Activated CD4-positive, alpha-beta memory T cell treated with anti-CD3 and anti-CD28 coated beads, Interleukin-2, amount 10 ng/mL, durations not matched to agents 7 days and 5 days (primary cell): Measurements from ENCODE around the gene ERO1B. TPM values are rescaled to one million over a fixed set of nuclear protein-coding genes. Genes with fewer than 3 reads are reported as not detected.

Source experiments
- CTCF ChIA-PET: fragments of 350-600 bp; sonication (Branson Sonifier 250); formaldehyde crosslinking; loops from one replicate; lab custom pipeline; 2021; ENCODE audit warnings: antibody characterized with exemption, inconsistent platforms; lab: Charles Lee
- POLR2A ChIA-PET: fragments of 350-600 bp; sonication (Branson Sonifier 250); formaldehyde crosslinking; loops from one replicate; lab custom pipeline; 2021; ENCODE audit warnings: antibody characterized with exemption; lab: Charles Lee
- DNase-seq: peaks from one replicate; pipeline ENCODE4 v3.0.0-alpha.2; 2020
- H3K27ac Mint-ChIP-seq: one replicate; pipeline ENCODE4 v1.8.0; 2021; ENCODE audit warnings: mild to moderate bottlenecking, mixed read lengths
- H3K27me3 Mint-ChIP-seq: one replicate; pipeline ENCODE4 v1.8.0; 2021; ENCODE audit warnings: mixed read lengths
- H3K36me3 Mint-ChIP-seq: one replicate; pipeline ENCODE4 v1.8.0; 2021; ENCODE audit warnings: low read depth, mixed read lengths
- H3K4me1 Mint-ChIP-seq: one replicate; pipeline ENCODE4 v1.8.0; 2021; ENCODE audit warnings: mixed read lengths
- H3K4me3 Mint-ChIP-seq: one replicate; pipeline ENCODE4 v1.8.0; 2021; ENCODE audit warnings: mild to moderate bottlenecking, mixed read lengths
- H3K9me3 Mint-ChIP-seq: one replicate; pipeline ENCODE4 v1.8.0; 2021; ENCODE audit warnings: mixed read lengths
- total RNA-seq, 2 experiments: library from RNA; stranded (reverse); gene quantifications; one replicate each; pipeline ENCODE4 v1.2.3, GENCODE V29; 2021

The ERO1B gene
- total RNA-seq, 2 experiments from 2014 or later = 4.1 TPM

DNA sequence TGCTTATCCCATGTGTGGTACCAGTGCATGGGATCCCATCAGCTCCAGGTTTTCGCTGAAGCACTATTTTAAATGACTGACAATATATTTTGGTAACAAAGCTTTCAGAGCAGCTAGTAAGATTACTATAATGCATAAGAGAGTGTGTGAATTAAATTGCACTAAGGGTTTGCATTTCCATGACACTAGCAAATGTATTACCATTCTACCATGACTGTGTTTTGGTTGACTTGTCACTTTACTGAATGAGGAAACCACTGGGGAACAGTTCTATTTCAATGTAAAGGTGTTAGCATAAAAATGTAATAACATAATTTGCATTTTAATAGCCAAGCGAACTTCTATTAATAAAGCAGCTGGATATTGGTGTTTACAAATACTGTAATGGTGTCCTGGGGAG is 31.7 kb upstream of the ERO1B start:
- Mint-ChIP-seq H3K36me3 (no peaks in the 10 kb centered on the region), H3K4me1 (no peaks in the 10 kb centered on the region), H3K27ac (no peak overlapping the region), H3K4me3 (no peak overlapping the region), H3K9me3 (no peaks in the 10 kb centered on the region), H3K27me3 (no peaks in the 10 kb centered on the region)
- POLR2A ChIA-PET = no interaction called here
- no peak for DNase-seq
- CTCF ChIA-PET = interaction anchor here (0.6 kb wide), 1 partner anchor 715 kb away, joined by 3 read pairs; no protein-coding TSS in a partner anchor

DNA sequence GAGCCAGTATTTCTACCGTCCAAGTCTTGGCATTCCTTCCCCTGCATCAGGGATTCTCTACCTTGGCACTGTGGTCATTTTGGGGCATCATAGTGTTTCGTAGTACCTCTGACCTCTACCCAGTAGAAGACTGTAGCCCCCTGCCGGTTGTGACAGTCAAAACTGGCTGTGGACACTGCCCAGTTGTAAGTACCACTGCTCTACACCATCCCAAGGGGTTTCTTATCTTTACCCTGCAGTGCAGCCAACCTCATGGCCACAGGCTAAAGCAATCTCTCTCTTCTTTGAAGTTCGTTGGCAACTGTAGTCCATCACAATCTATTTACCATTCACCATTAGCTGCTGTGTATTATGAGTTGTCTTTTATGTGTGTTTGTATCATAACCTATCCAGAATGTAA is 29.3 kb upstream of the ERO1B start:
- DNase-seq = no peak
- Mint-ChIP-seq H3K36me3 (no peaks in the 10 kb centered on the region), H3K27me3 (no peaks in the 10 kb centered on the region), H3K4me1 (no peaks in the 10 kb centered on the region), H3K4me3 (no peak overlapping the region), H3K27ac (no peak overlapping the region), H3K9me3 (no peaks in the 10 kb centered on the region)
- POLR2A ChIA-PET = no interaction called here
- CTCF ChIA-PET = no interaction called here

DNA sequence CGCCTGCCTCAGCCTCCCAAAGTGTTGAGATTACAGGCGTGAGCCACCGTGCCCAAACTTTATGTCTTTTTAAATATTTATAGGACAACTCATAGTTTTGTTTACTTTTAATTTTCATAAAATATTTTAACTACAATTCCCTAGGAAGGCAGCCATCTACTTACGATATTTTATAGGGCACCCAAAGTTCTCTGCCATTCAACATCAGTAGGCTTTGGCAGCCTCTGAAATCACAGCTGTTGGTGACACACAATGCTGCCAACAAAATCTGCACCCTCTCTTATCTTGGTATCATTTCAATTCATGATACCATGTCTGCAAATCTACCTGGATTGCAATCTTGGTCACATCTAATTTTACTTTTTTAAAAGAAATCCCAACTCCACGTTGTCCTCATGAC is 27.1 kb upstream of the ERO1B start:
- no peak overlapping the region for H3K27ac Mint-ChIP-seq
- no peaks in the 10 kb centered on the region for H3K36me3 Mint-ChIP-seq
- no peaks in the 10 kb centered on the region for H3K9me3 Mint-ChIP-seq
- CTCF ChIA-PET = no interaction called here
- POLR2A ChIA-PET = no interaction called here
- no peaks in the 10 kb centered on the region for H3K4me1 Mint-ChIP-seq
- H3K27me3 Mint-ChIP-seq = no peaks in the 10 kb centered on the region
- DNase-seq = no peak
- H3K4me3 Mint-ChIP-seq = no peak overlapping the region

DNA sequence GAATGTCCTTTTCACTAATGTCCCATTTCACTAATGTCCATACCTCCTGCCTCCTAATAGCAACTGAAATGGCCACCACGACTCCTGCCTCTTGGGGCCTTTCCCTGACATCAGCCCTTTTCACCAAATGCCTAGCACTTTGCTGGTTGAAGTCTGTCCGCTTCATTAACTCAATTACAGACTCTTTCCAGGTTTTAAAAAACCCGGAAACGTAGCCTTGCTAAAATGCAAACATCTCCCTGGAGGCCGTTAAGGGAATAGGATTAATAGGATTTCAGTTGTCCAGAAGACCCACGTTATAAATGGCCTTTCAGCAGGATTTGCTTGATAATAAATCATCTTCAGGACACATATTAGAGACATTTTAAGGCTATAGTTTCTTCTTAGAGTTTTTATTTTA is 25.7 kb upstream of the ERO1B start:
- Mint-ChIP-seq H3K36me3 (no peaks in the 10 kb centered on the region), H3K27ac (no peak overlapping the region), H3K9me3 (no peaks in the 10 kb centered on the region), H3K4me3 (no peak overlapping the region), H3K4me1 (no peaks in the 10 kb centered on the region), H3K27me3 (no peaks in the 10 kb centered on the region)
- no peak for DNase-seq
- POLR2A ChIA-PET = no interaction called here
- CTCF ChIA-PET = no interaction called here

DNA sequence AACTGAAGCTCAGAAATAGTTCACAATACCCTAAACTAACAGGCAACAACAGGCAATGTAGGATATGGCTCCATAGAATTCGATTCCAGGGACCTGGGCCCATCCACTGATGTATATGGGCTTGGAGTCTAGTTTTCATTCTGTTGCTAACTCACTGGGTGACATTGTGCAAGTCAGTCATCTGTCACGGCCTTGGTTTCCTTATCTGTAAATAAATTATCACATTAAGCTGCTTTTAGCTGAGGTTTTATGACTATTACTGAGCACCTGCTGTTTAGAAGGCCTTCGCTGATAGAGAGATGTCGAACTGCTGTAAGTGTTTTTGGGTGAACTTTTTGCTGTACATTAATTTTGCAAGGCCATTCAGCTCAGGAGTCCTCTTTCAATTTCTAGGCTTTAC is 22.9 kb upstream of the ERO1B start:
- DNase-seq = no peak
- Mint-ChIP-seq H3K36me3 (no peaks in the 10 kb centered on the region), H3K27ac (no peak overlapping the region), H3K27me3 (peaks cover 2% of the 10 kb centered on the region), H3K4me3 (no peak overlapping the region), H3K4me1 (no peaks in the 10 kb centered on the region), H3K9me3 (no peaks in the 10 kb centered on the region)
- ChIA-PET CTCF (no interaction called here), POLR2A (no interaction called here)

DNA sequence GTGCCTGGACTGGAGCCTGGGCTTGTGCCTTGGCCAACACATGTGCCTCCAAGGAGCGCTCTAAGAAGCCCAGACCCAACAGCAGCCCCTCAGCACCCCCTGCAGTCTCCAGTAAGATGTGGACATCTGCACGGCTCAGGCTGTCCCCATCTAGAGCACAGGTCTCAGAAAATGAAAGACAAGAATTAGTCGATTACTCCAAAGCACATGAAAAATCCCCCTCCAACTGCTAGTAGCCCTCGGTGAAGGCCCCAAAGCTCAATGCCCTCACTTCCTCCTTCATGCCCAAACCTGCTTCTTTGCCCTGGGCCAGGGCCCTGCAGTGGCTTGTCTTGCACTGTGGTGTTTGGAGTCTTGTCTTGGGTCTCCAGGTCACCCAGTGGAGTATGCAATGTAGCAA is 21.9 kb upstream of the ERO1B start:
- Mint-ChIP-seq H3K36me3 (no peaks in the 10 kb centered on the region), H3K27me3 (peaks cover 2% of the 10 kb centered on the region), H3K4me3 (no peak overlapping the region), H3K27ac (no peak overlapping the region), H3K9me3 (no peaks in the 10 kb centered on the region), H3K4me1 (no peaks in the 10 kb centered on the region)
- POLR2A ChIA-PET = no interaction called here
- CTCF ChIA-PET = no interaction called here
- no peak for DNase-seq

DNA sequence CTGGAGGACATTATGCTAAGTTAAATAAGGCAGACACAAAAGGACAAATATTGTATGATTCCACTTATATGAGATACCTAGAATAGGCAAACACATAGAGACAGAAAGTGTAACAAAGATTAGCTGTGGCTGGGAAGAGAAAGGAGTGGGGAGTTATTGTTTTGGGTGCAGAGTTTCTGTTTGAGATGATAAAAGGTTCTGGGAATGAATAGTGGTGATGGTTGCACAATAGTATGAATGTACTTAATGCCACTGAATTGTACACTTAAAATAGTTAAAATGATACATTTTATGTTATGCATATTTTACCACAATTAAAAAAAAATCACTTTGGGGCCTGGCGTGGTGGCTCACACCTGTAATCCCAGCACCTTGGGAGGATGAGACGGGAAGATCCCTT is 21.2 kb upstream of the ERO1B start:
- Mint-ChIP-seq H3K4me1 (no peaks in the 10 kb centered on the region), H3K27me3 (peaks cover 2% of the 10 kb centered on the region)
- POLR2A ChIA-PET = no interaction called here

DNA sequence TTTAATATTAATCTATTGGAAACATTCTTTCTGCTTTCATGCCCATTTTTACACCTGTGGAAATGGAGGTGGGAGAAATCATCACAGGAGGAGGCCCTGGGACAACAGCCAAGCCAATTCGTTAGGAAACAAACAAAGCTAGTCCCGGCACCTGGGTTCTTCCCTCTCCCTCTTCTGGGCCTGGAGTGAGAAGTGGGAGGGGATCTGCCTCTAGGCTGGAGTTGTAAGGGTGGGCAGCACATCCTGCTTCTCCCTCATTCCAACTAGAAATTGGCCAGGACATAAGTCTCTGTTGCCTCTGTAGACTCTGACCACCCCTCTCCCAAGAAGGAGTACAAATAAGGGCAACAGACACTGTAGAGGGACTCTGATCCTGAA is 20.2 kb upstream of the ERO1B start:
- Mint-ChIP-seq H3K27me3 (peaks cover 4% of the 10 kb centered on the region), H3K4me1 (no peaks in the 10 kb centered on the region), H3K4me3 (no peak overlapping the region), H3K27ac (no peak overlapping the region), H3K9me3 (no peaks in the 10 kb centered on the region), H3K36me3 (no peaks in the 10 kb centered on the region)
- DNase-seq = no peak
- CTCF ChIA-PET = no interaction called here
- POLR2A ChIA-PET = no interaction called here

More for the DNA sequence above, 21.2 kb upstream of the ERO1B start:
- CTCF ChIA-PET = no interaction called here
- H3K36me3 Mint-ChIP-seq = no peaks in the 10 kb centered on the region
- H3K4me3 Mint-ChIP-seq = no peak overlapping the region
- no peaks in the 10 kb centered on the region for H3K9me3 Mint-ChIP-seq
- DNase-seq = no peak
- no peak overlapping the region for H3K27ac Mint-ChIP-seq

DNA sequence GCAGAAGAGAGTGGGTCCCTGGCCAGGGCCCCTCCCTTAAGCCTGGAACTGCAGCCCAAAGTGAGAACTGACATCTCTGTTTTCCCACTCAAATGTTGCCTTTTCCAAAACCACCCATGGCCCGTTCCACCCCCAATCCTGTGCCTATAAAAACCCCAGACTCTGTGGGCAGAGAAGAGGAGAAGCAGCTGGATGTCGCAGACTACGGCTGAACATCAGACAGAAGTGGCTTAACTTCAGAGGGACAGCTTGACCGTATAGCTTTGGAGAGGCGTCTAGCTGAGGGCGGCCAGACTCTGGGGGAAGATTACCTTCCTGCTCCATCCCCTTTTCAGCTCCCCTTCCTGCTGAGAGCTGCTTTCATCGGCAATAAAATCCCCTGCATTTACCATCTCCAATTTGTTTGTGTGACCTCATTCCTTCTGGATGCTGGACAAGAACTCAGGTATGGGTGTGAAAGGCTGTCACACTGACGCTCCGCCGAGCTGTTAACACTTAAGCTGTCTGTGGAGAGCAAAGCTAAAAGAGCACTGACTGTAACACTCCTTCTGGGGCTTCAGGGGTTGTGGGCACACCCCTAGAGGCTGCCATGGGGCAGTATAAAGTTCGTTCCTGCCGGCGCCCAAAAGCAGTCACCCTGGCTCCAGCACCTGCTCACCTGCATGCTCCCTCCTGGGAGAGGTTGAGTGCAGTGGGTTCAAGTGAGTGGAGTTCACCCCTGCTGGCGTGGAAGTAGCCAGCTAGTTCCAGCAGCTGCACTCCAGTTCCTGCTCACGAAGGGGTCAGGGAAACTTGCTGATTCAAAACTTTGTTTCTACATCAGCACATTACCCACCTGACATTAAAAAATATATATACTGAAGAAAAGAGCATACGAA is 19.6 kb upstream of the ERO1B start:
- POLR2A ChIA-PET = no interaction called here
- H3K36me3 Mint-ChIP-seq = no peaks in the 10 kb centered on the region

DNA sequence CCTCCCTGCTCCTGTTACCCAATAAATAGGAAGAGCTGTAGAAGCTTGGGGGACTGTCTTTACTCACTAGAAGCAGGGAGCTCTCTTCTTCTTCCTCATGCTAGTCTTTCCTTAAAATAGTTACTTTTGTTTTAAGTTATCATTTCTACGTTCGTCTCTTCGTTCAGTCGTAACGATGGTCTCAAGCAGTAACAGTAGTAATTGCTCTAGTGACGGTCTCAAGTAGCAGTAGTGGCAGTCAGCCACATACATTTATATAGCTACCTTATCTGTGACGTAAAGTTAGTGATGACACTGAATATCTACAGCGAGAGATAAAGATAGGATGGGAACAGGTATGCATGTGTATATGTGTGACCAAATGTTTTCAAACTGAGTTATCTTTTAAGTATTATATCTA is 15.4 kb upstream of the ERO1B start:
- Mint-ChIP-seq H3K4me1 (no peaks in the 10 kb centered on the region), H3K9me3 (no peaks in the 10 kb centered on the region), H3K27me3 (peaks cover 4% of the 10 kb centered on the region), H3K4me3 (no peak overlapping the region), H3K36me3 (no peaks in the 10 kb centered on the region), H3K27ac (no peak overlapping the region)
- ChIA-PET CTCF (no interaction called here), POLR2A (no interaction called here)
- no peak for DNase-seq

More for the DNA sequence above, 19.6 kb upstream of the ERO1B start:
- Mint-ChIP-seq H3K9me3 (no peaks in the 10 kb centered on the region), H3K27ac (no peak overlapping the region), H3K4me1 (no peaks in the 10 kb centered on the region), H3K4me3 (no peak overlapping the region), H3K27me3 (peaks cover 4% of the 10 kb centered on the region)
- CTCF ChIA-PET = no interaction called here
- DNase-seq = no peak

DNA sequence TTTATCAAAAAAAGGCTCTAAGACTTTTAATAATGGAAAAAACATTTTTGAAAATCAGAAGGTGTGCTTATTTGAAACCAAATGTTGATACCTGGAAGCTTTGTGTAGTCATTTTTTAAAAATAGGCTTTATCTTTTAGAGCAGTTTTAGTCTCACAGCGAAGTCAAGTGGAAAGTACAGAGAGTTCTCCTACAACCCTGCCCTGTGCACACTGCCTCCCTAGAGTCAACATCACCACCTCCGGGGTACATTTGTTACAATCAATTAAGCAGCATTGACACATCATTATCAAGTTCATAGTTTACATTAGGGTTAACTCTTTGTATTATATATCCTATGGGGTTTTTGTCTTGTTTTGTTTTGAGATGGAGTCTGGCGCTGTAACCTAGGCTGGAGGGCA is 10.7 kb upstream of the ERO1B start:
- no peaks in the 10 kb centered on the region for H3K36me3 Mint-ChIP-seq
- H3K9me3 Mint-ChIP-seq = no peaks in the 10 kb centered on the region
- H3K4me3 Mint-ChIP-seq = no peak overlapping the region
- H3K27ac Mint-ChIP-seq = no peak overlapping the region
- ChIA-PET CTCF (no interaction called here), POLR2A (no interaction called here)
- no peaks in the 10 kb centered on the region for H3K4me1 Mint-ChIP-seq
- DNase-seq = no peak
- peaks cover 2% of the 10 kb centered on the region for H3K27me3 Mint-ChIP-seq

DNA sequence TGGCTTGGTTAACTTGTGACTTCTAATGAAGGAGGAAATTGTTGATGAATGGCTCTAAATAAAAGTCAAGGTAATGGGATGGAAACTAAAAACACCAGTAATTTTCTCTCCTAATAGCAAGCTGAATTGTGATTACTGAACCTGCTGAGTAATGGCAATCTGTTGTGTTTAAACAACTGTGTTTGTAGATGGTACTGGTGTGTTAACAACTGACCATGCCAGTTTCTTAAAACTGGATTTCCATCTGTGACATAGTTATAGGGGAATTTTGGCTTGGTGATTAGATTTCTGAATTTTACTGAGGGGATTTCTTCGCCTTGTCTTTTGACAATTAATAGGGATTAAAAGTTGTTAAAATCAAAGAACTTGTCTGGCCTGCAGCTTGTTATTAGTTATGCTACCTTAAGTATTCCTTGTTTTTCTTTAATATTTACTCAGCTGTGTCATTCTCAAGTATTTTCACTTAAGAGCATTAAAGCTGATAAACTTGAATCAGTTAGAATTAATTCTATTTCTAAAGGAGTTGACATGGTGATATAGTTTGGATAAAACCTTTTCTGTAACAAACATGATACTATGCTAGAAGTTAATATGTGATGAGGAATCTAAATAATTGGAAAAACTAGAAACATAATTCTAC is 7.9 kb upstream of the ERO1B start:
- peaks cover 6% of the 10 kb centered on the region for H3K4me1 Mint-ChIP-seq
- no peak for DNase-seq
- H3K27ac Mint-ChIP-seq = no peak overlapping the region
- H3K27me3 Mint-ChIP-seq = no peaks in the 10 kb centered on the region
- H3K36me3 Mint-ChIP-seq = no peaks in the 10 kb centered on the region
- H3K9me3 Mint-ChIP-seq = no peaks in the 10 kb centered on the region
- ChIA-PET POLR2A (no interaction called here), CTCF (no interaction called here)
- H3K4me3 Mint-ChIP-seq = no peak overlapping the region

DNA sequence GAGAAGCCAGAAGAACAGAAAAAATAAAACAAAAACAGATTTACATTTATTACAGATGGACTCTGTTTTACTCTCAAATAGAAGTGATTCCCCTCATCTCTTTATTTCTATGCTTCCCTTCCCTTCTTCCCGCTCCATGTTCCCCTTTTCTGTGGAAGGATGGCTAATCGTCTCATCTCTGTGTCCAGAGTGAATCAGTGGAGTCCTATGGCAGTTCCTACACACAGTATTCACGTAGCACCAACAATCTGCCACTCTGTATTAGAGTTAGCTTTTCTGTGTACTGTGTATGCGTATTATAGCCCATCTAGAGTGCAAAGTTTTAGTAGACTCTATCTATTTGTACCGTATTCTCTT is 6.8 kb upstream of the ERO1B start:
- ChIA-PET CTCF (no interaction called here), POLR2A (no interaction called here)

More for the DNA sequence above, 6.8 kb upstream of the ERO1B start:
- Mint-ChIP-seq H3K27me3 (peaks cover 2% of the 10 kb centered on the region), H3K27ac (no peak overlapping the region), H3K4me1 (peaks cover 16% of the 10 kb centered on the region), H3K4me3 (no peak overlapping the region), H3K36me3 (no peaks in the 10 kb centered on the region), H3K9me3 (no peaks in the 10 kb centered on the region)
- no peak for DNase-seq
